Stimulated activated CD8-positive, alpha-beta memory T cell treated with anti-CD3 and anti-CD28 coated beads, Interleukin-15, amount 100 ng/mL, for 48 hours (primary cell): Measurements from ENCODE around the gene IFIT1B.
"Not testable (repeated sequence)": the region's sequence is repeated elsewhere in the genome, so short reads cannot be mapped to it uniquely, and the experiment has no call there.

Source experiments
- DNase-seq, 2 donors: peaks; one replicate each; pipeline ENCODE4 v3.0.0-alpha.2; 2020; ENCODE audit warnings: low read depth in 2 of 2

Gene IFIT1B

DNA sequence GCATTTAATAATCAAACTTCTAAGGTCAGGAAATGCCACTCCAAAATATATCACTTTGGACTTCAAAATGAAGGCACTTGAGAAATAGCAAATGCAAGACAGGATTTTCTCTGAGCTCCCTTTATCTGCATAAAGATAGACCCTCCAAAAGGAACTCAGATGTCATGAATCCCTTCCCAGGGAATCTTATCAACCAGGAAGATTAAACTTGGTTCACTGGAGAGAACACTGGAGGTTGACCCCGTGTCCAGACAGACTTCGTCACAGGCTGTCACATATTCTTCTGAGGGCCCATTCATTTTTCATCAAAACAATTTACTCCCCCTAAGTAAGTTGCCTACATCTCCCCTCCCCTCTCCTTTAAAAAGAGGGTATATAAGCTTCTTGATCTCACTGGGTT is 28.9 kb upstream of the IFIT1B start:
- DNase-seq = no peak

DNA sequence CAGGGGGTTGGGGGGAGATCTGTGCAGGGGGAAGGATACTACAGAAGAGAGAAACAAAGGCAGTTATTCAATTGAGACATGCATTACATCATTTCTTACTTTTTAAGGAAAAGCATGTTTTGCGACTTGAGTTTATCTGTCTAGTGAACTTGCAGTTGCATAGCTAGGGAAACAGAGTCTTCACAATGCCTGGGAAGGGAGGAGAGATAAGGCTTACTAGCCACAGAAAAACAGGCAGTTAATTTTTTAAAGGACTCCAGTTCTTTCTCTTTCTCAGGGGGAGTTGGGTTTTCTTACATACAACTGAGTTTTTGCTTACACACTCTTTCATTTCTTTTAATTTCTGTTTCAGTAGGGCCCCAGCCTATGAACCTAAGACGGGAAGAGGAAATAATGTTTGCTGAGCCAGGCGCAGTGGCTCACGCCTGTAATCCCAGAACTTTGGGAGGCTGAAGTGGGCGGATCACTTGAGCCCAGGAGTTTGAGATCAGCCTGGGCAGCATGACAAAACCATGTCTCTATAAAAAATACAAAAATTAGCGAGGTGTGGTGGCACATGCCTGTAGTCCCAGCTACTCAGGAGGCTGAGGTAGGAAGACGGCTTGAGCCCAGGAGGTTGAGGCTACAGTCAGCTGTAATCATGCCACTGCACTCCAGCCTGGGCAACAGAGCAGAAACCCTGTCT is 27.1 kb upstream of the IFIT1B start:
- DNase-seq = not testable (repeated sequence)

DNA sequence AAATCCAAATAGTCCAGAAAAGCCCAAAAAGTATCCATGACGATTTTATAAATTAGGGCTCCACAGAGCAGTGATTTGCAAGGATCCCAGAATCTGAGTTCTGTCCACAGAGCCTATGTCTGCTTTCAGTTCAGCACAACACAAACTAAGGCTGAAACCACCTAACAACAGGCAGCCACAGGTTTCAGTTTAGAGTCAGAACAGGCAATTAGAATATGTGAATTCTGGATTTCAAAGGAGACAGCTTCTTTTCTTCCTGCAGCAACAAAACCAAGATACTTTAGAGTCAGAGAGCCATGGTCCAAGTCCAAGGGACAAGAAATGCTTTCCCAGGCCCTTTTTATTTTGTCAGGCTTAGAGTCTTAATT is 26.5 kb upstream of the IFIT1B start:
- DNase-seq = no peak

DNA sequence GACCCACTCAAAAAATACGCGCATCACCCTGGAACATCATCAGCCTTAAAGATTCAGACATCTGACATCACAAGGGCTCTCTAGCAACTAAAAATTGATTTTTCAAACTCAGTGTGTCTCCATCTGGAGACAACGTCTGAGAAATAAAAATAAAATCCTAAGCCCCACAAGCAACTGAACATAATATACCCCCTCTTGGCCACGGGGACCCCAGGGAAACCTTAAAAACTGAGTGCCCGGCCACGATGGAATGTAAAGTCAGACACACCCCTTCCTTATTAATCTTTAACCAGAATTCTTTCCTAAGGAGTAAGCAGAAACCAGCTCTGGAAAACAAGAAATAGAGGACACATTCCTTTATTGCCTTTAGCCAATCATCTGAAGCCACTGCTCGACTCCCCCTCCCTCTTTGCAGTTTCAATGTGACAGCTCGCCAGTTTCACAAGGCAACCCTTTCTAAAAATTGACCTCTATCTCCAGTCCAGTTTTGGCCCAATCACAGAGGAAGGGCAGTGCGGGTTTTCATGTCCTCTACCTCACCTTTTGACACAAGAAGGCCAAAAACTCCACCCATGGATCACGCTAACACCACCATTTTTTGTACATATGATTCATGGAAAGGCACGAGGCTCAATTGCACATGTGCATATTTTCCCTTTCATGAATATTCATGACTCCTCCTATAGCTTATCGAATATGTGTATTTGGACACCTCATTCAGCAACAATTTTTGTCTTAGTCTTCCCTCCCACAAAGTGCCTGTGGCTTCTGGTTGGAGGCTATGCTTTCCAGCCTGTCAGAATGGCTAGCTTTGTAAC is 25.9 kb upstream of the IFIT1B start:
- DNase-seq = no peak

DNA sequence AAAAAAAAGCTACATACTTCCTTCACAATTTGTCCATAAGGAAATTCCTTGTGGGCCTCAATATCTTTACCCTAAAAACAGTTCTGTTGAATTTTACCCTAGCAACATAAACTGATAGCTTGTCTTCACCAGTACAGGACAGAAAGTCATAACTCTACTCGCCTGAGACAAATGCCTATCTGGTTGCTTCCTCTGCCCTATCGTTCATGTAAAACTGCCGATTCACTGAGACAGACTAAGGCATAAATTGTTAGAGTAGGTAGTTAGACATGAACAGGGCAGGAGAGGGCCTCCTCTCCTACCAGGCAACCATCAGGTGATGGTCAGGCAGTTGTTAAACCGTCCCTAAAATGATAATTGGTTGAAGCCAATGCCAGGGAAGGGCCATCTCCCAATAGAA is 25.1 kb upstream of the IFIT1B start:
- no peak for DNase-seq

DNA sequence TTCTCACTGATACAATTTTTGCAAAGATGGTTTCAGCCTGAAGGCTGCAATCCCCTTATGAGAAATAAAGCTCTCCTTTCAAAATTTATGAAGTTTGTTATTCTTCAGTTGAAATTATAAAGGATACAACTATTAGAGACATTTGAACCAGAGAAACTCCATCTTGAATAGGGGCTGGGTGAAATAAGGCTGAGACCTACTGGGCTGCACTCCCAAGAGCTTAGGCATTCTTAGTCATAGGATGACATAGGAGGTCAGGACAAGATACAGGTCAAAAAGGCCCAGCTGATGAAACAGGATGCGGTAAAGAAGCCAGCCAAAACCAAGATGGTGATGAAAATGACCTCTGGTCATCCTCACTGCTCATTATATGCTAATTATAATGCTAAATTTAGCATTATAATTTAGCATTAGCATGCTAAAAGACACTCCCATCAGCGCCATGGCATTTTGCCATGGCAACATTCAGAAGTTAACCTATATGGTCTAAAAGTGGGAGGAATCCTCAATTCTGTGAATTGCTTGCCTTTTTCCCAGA is 22.4 kb upstream of the IFIT1B start:
- DNase-seq = no peak

DNA sequence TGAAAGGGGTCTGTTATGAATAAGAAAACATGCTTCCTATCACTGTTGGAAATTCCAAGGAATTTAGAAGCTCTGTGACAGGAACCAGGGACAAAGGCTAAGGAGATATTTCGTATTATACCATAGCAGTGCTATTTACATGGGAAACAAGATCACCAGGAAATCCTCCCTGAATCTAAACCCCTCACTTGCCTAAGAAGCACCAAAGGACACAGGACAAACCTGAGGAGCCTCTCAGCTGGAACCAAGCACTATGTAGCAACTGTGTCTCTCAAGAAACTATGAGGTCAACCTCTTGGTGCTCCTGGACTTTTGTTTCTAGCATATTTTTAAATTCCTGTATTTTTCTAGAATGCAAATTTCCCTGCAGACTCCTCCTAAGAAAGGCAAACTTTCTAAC is 20.8 kb upstream of the IFIT1B start:
- no peak for DNase-seq

DNA sequence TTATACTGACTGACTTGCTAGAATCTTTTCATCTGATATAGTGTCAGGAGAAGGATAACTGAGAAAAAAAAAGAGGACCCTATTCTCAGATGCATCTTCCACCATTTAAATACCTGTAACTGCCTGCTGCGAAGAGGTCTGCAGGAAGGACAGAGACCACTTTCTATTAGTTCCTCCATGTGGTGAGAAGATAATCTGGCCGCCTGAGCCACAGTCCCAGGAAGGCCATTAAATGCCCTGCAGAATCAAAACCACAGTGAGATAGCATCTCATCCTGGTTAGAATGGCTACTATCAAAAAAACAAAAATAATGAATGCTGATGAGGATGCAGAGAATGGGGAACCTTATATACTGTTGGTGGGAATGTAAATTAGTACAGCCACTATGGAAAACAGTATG is 19.9 kb upstream of the IFIT1B start:
- no peak for DNase-seq

DNA sequence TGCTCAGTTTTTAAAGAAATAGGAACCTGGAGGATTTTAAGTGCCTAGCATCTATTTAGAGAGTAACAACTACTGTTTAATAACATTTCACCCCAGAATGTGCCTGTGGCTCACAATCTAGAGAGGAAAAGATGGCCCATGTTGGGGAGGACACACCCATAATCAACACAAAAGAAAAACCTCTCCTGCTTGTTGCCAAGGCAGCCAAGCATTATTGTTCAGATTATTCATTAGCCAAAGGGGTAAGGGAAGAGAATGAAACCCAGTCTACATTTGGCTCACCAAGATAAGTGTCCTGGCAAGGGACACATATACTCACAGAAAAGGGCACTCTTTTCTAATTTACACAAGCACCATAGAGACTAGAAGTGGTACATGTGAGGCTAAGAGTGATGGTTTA is 17.7 kb upstream of the IFIT1B start:
- no peak for DNase-seq

DNA sequence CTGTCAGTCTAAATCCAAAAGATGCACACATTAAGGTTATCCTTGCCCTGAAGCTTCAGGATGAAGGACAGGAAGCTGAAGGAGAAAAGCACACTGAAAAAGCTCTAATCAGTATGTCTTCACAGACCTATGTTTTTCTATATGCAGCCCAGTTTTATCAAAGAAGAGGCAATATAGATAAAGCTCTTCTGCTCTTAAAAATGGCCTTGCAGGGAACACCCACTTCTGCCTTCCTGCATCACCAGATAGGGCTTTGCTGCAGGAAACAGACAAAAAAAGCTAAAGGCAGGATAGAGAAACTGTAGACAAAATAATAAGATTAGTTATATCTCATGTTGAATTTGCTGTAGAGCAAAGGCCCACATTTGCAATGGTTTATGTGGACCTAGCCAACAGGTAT is 14.9 kb upstream of the IFIT1B start:
- no peak for DNase-seq

DNA sequence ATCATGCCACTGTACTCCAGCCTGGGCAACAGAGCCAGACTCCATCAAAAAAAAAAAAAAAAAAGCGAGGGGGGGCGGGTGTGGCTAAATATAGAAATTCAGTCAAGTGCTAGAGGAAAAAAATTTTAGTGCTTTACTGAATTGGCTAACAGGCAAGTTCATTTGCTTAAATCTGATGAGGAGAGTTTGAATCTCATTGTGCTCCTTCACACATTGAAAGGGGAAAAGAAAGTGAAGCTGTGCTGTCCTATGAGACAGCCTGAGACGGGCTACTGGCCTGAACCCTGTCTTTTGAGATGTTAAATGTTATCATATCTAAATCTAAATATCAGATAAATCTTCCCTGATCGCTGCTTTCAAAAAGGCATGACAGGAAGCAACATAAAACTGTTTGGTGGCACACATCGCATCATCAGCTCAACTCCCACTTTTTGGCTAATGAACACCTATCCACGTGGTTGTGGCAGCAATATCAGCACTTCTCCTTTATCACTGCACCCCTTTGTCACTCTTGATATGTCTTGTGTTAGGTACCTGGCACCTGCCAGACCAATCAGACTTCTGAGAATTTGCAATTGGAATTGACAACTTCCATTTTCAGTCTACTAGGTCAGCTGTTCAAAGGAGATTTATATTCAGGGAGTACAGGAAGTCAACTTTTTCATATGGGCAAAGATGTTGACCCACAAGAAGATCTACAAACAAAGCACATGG is 14.0 kb upstream of the IFIT1B start:
- DNase-seq = no peak

DNA sequence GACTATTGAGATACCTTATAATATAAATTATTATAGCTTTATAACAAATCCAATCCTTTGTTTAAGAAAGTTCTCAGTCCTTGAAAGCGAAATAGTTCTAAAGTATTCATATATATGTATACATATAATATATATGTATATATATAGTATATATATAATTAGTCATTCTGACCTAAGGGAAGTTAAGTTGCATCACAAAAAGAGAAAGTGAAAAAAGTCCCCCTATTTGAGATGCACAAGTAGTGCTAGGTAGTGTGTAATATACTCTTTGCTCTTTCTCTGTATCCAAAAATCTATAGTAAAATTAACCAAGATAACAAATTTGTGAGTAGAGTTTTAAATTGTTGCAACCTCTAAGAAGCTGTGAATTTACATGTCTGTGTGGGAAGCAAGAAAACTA is 13.3 kb upstream of the IFIT1B start:
- no peak for DNase-seq

DNA sequence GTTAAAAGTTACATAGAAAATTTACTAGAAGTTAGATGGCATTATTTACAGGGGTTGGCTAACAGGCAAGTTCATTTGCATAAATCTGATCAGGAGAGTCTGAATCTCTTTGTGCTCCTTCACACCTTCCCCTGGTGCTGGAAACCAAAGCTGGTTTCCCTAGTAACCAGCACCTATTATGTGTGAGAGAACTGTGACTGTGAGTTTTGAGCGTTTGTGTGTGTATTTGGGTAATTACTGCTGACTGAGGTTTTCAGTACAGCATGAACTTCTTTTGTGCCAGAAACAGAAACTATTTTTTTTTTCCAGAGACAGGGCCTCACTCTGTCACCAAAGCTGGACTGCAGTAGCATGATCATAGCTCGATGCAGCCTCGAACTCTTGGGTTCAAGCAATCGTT is 10.3 kb upstream of the IFIT1B start:
- no peak for DNase-seq

DNA sequence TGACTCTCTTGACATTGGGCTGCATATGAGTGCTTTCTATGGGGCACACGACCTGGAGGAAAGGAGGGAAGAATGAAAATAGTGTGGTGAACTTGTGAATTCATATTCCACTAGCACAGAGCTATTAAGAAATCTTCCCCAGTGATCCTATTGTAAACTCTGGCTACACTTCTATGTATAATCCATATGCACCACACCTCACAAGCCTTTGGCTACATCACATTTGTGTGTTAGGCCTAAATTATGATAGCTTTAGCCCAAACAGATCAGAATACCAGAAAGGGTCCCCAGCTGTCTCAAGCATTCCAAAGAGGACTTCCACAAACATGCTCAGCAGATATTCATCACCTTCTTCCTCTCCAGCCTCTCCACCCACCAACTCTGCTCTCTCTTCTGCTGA is 9.7 kb upstream of the IFIT1B start:
- DNase-seq = no peak

DNA sequence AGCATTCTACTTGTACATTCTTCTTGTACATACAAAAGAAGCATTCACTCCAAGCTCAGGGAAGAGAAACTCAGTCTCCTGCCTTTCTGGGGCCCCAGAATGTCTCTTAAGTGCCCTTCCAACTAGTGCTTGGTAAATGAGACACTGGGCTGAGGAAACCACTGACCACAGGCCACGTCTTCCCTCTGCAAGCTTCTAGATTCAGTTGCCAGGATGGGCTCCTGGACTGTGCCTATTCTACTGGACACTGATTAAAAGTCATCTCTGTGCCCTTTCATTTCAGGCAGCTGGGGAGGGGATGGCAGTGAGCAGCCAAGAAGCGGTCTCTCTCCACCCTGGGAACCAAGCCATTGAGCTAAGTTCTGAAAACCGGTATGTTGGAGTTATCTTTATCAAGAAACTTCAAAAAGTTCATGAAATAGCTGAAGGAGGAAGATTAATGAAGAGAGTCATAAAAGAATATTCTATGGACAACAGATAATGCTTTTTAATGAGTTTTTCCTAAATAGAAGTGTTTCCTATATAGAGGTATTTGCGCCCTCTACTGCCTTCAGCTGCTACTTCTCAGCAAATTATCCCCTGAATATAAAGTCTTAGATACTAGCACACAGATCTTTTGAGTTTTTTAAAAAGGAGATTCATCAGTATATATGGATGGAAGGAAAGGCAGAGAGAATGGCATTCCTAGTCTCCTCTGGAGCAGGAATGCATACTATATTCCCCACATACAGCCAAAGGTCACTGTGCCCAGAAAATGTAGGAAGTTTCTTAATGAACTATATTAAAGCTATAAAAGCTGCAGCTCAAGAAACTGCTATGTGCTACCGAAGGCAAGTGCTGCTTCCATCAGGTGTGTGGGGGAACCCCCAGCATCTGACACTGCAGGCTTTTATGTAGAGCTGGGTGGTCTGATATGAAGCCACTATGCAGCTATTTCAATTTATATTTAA is 8.4 kb upstream of the IFIT1B start:
- DNase-seq = no peak

DNA sequence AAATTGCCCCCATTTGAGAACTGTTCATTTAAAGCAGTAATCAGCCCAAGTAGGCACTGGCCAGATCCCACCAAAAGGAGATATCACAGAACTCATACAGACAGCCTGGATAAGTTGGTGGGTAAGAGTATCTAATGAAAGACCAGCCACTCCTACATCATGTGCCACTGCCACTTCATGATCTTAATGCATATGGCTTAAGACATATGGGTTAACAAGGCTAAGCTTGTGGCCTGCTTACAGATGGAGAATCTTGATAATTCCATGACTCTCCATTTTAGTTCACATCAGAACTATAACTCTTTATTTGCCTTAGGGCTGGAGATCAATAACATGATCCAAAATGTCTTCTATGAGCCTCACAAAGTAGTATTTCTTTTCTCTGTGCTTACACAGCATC is 6.8 kb upstream of the IFIT1B start:
- DNase-seq = no peak

DNA sequence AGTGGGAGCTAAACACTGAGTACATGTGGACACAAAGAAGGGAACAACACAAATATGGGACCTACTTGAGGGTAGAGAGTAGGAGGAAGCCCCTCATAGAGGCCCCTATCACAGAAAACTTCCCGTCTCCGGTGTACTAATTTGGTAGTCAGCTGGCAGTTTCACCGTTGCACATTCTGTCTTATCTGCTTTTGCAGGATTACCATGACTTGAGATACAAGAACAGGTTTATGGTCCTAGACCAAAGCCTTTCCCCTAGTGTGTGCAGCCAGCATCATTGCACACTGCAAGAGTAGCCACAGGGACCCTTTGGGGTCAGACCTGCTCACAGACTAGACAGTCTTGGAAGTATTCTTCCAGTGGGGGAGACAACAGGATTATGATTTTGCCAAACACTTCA is 5.9 kb upstream of the IFIT1B start:
- DNase-seq = no peak

DNA sequence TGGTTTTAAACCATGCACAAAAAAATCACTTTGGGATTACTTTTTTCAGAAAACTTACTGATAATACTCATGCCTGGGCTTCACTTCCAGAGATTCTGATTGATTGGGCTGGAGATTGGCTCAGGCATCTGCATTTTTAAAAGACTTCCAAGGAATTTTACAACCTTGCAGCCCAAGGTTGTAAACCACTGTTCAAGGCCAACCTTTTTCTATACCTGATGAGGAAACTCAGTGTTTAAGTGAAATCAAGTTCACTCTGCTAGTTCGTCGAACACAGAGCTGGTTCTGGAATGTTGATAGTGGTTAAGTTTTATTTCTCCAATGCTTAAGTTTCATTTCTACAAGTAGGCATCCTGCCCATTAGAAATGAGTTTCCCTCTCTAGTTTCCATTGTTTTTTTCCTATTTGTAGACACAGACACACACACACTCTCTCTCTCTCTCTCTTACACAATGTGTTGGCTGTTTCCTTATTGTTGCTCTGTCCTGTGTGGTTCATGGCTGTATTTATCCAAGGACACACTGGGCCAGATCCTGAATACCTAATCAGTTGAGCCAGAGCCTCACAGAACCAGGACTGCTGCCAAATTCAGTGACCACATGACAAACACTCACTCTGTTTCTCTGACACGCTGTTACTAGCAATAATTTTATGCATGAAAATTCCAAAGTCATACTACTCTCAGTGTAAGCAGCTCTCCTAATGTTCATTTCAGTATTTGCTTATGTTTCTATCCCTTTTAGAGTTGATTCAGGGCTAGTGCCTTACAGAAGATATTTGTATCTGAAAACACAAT is 3.7 kb upstream of the IFIT1B start:
- DNase-seq = no peak

DNA sequence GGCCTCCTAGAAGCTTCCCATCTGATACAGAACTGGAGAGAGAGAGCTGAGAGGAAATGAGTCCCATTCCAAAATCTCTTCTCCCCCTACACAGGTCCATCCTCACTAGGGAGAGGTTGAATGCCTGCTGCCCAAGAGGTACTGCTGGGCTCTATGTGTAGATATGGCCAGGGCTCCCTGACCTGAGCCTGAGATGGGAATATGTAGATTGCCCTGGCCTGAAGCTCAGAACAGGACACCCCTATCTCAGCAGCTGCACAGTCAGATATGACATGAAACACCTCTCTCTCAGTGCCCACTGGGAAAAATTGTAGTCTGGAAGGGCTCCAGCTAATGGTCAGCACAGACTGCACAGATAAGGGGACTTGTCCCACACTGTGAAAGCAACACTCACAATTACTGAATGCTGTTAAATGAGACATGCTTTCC is 3.1 kb upstream of the IFIT1B start:
- DNase-seq = no peak

DNA sequence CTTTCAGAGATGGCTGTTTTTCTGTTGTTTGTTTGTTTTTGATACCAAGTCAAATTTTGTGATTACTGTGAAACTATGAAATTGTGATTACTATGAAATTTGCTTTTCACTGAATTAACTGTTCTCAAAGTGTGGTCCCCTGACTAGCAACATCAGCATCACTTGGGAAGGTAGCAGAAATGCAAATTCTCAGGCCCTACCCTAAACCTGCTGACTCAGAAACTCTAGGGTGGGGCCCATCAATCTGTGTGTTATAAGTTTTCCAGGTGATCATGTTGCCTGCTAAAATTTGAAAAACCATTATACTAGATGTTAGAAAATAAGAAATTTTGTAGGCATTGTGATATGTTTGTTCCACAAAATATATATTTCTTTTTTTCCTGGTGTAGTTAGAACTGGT is 1.2 kb downstream of the IFIT1B start:
- no peak for DNase-seq

DNA sequence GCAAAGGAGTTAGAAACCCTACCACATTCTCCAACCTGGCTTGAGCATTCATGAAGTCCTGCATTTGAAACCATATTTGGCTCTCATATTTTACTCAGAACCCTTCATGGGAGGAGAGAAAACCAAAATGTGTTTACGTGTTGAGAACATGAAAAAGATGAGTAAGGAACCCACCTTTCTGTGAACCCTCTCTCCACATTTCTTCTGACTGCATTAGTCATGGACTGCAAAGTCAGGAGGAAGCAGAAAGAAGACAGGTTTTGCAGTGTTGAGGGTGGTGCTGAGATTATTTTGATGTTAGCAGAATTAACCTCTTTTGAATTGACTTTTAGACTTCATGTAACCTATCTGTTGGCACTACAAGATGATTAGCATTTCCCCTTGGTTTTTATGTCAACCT is 4.9 kb downstream of the IFIT1B start:
- no peak for DNase-seq
